ENCODE data around the gene CBFA2T3.

Gene CBFA2T3

DNA sequence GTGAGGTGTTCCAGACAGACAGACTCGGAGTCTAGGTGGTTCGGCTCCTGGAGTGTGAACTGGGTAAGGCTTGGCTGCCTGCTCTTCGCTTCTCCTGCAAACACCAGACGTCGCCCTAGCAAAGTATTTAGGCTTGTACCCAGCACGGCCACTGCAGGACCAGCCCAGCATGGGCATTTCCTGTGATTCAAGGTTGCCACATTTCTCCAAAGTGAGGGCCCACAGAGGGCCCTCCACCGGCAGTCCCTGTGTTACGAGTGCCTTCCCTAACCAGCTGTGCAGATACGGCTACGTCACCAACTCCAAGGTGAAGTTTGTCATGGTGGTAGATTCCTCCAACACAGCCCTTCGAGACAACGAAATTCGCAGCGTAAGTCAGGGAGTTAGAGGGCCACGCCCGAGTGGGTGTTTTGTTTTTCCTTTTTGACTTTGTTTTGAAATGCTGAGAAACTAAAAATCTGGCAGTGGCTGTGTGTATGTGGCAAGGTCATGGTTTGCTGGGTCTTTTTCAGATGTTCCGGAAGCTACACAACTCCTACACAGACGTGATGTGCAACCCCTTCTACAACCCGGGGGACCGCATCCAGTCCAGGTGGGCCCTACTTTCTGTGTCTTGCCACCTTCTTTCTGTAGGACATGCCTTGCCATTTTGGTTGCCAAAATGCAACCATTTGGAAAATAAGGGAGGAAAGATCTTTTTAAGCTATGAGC, 117.5 kb downstream of the CBFA2T3 start:
- no peak for DNase-seq (ENCODE audit: low read depth in 2 of 2)

DNA sequence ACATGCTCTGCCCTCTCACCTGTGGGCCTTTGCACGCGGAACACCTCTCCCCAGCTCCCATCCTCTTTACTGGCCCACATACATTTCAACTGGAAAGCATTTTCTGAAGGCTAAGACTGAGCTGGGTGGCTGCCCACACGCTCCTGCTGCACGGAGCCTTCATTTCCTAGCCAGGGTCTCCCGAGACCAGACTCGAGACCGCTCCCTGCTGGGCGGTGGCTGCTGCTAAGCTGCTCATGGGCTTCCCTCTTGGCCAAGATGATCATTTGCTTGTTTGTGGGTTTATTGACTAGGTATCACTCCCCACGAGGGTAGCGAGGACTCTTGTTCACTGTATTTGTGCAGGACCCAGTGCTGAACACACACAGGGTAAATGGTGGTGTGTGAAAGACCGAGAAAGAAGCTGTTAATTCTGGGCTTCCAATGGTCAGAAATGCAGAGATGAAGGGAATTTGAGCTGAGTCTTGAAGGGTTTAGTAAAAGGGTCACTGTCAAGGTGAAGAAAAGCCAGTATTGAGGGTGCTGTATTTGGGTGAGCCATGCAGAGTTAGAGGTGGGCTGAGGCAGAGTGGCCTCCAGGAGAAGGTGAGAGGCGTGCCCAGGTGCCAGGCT, 119.2 kb downstream of the CBFA2T3 start:
- DNase-seq (ENCODE audit: low read depth in 2 of 2), result peak; percentile 38 to 52

DNA sequence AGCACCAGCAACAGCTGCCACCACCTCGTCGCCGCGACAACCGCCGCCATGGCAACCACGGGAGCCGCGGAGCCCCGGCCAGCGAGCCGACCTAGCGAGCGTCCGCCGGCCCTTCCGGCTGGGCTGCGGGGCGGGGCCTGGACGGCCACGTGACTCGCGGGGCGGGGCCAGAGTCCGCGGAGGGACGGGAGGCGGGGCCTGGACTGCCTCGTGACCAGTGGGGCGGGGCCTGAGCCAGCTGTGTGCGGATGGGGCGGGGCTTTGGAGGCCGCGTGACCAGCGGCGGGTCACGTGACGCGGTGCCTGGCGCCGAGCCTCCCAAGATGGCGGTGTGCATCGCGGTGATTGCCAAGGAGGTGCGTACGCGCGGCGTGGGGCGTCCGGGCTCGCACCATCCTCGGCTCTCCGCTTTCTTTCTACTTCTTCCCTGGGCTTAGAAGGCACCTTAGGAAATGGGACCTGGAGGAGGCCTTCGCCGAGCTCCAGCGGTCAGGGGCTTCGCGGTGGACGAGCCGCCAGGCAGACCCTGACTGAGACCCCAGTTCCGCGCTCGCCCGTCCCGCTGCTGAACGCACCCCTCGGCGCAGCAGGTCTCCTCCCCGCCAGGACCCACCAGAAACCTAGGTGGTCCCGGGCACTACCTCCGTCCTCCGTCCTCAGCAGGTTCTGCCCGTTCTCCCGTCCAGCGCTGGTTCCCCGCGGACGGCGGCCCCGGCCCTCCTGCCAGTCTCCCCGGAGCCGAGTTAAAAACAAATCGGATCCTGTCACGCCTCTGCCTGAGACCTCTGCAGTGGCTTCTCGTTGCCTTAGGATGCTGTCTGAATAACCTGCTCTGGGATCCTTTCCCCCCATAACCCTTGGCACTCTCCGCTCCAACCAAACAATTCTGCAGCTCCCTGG, 119.9 kb downstream of the CBFA2T3 start, which contains the start of the genes GALNS and TRAPPC2L:
TSS of gene GALNS (minus strand) at position 120 of the 900 bp plus-strand sequence. CDS start at position 50, 70 bp downstream.
TSS of gene TRAPPC2L (plus strand) at position 300 of the 900 bp plus-strand sequence. CDS start at position 324, 24 bp downstream.
- peak; percentile 99 for DNase-seq (ENCODE audit: low read depth in 2 of 2)

DNA sequence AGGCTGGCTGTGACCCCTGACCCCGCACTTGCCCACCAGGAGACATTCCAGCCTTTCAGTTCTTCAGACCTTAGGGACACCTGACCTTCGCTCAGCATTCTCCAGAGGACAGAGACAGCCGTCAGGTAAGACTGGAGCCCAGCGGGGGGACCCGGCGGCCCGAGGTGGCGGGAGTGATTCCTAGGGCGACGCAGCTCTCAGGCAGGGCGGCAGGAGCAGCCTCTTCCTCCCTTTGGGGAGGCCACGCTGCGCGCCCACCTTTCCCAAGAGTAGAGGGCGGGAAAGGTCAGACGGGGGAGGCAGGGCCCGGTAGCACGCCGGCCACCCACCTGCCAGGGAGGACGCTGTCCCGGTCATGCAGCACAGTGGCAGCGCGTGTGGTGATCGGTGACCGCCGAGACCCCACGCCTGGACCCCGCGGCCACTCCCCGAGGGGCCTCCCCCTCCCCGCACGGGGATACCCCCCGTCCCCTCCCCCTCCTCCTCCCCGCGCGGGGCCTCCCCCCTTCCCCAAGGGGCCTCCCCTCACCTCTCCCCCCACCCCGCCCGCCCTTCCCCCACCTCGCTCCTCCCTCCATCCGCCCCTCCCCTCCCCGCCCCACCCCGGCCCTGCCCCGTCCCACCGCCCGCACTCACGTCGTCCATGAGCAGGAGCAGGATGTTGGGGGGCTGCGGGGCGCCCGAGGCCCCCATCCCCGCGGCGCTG, 120.7 kb downstream of the CBFA2T3 start:
- no peak for DNase-seq (ENCODE audit: low read depth in 2 of 2)

DNA sequence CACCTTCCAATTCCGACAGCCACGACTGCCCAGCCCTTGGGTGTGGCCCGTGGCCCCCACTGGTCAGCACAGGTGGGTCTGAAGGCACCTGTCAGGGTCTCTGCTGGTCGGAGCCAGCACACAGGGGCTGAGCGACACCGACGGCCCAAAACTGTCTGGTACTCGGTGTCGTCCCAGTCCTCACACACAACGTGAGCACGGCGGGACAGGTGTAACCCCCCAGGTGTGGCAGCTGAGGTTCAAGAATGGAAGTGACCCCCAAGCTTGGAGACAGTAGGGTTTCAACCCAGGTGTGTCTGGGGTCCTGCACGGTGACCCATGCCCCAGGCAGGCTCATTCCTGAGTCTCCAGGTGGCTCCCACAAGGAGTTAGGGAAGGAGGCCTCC, 121.3 kb downstream of the CBFA2T3 start:
- no peak for DNase-seq (ENCODE audit: low read depth in 2 of 2)

DNA sequence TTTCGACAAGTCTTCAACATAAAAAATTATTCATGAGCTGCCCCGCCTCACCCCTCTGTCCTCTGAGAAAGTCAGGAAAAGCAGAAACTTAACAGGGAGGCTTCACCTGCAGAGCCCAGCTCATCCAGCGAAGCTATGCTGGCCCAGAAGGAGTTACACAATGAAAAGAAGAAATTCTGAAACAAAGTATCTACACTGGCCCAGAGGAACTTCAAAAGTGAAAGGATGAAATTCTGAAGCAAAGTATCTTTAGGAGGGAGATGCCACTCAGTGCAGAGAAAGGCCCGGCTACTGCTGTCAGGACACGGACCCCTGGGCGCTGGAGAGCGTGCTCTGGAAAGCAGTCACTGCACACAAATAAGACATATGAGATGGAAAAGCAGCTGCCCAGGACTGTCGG, 121.8 kb downstream of the CBFA2T3 start:
- DNase-seq (ENCODE audit: low read depth in 2 of 2), result no peak

DNA sequence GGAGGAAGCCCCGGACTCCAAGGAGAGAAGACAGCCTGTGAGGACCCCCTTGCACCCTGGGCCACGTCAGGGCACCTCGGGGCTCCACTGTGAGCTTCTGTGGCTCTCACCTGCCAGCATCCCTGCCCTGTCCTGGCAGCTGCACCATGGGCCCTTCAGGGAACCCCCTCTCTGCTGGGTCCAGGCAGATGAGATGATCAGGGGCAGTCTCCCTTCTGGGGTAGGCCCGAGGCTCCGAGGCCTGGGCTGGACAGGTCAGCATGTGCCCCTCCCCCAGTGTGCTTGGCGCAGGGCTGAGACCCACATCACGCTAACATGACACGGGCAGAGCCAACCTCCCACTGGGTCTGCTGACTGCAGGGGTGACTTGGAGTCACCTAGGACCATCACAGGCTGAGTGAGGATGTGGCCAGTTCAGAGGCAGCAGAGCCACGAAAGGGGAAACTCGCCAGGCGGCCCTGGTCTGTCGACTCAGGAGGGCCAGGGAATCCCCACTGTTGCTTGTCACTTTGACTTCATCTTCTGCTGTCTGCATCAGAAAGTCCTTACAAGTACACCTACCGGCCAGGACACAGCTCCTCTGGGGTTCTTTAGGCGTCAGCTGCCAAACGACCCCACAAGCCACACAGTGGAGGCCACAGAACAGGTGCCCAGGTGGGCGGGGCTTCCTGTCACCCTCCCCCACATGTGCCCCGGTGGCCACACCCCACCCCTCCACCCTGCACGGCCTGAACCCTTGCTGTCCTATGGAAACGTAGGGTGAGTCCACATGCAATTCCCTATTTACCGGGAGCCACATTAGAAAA, 122.5 kb downstream of the CBFA2T3 start:
- DNase-seq (ENCODE audit: low read depth in 2 of 2), result no peak

DNA sequence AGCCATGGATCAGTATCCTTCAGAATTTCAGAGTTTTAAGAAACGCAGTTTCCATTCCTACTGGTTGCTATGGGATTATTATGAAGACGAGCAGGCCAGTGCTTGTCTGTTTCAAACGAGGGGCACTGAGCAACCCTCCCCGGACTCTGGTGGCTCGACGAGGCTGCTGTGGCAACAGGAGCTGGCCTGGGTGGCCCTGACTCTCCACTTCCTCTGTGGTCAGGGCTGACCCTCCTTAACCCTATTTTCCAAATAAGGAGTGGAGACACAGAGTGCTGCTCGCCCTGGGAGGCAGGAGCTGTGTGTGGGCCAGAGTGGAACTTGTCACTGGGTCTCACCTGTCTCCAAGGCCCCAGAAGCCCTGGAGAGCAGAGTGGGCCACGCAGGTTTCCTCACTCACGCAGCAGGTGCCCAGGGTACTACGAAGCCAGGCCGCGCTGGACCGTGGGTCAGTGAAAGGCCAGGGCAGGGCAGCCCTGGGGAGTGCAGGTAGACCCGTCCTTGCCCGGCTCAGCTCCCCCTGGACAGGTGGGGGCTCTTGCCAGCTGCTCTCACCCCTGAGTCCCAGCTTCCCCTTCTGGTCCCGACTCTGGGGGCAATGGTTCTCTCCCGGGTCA, 123.6 kb downstream of the CBFA2T3 start:
- DNase-seq (ENCODE audit: low read depth in 2 of 2), result no peak

DNA sequence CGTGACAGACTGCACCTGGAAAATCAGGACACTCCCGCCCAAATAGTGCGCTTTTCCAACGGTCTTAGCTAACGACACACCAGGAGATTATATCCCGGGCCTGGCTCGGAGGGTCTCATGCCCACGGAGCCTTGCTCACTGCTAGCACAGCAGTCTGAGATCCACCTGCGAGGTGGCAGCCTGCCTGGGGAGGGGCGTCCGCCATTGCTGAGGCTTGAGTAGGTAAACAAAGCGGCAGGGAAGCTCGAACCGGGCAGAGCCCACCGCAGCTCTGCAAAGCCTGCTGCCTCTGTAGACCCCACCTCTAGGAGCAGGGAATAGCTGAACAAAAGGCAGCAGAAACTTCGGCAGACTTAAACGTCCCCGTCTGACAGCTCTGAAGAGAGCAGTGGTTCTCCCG, 125.4 kb downstream of the CBFA2T3 start:
- DNase-seq (ENCODE audit: low read depth in 2 of 2), result no peak

DNA sequence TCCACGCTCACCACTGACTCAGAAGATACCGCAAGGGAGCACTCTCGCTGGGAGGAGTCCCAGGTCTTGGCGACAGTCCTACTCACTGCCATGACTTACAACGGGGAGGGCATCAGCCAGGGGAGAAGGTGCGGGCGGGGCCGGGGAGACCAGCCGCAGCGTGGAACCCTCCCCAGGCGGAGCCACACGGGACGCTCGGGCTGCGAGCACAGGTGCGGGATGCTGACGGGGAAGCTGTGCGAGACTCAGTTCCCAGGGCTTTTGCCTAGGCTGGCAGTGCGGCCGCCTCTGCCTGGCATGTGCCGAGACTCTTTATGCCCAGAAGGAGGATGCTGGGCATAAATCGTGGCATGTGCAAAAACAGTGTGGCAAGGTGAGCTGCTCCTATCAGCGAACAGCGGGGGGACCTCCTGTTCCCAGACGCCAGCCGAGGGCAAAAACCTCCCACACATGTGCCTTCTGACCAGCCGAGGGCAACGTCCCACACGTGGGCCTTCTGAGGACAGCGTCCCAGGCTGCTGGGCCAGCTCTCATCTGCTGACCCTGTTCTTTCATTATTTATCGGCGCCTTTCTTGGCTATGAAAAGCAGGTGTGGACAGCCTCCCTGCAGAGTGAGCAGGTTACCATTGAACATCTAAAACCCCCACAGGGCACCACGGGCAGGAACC, 126.3 kb downstream of the CBFA2T3 start:
- DNase-seq (ENCODE audit: low read depth in 2 of 2), result no peak

DNA sequence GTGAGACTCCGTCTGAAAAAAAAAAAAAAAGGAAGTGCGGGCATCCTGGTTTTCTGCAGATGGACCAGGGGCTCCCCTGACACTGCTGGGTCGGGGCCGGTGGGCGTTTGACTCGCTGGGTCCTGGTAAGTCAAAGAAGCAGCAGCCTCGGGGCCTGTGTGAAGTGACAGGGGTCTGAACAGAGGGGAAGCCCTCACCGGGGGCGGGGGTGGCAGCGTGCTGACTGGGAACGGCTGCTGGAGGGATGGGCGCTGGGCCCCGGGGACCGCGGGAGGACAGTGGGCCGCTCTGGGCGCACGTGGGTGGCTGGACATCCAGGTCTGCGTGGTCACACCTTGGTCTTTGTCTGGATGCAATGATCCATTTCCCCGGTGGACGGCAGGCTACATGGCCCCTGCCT, 128.4 kb downstream of the CBFA2T3 start:
- DNase-seq (ENCODE audit: low read depth in 2 of 2), result no peak

DNA sequence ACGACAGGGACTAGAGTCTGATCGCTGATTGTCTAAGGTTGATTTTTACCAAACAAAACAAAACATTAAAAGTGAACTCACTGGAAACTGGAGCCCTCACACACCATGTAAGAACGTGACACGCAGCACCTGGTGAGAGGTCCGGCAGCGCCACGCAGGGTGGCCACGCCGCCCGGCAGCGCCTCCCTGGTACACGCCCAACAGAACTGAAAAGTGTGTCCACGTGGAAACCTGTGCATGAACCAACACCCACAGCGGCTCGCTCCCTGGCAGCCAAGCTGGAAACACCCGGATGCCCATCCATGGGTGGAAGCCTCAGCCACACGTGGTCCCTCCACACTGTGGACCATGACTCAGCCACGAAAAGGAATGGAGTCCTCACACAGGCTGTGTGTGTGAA, 129.4 kb downstream of the CBFA2T3 start:
- DNase-seq (ENCODE audit: low read depth in 2 of 2), result no peak

DNA sequence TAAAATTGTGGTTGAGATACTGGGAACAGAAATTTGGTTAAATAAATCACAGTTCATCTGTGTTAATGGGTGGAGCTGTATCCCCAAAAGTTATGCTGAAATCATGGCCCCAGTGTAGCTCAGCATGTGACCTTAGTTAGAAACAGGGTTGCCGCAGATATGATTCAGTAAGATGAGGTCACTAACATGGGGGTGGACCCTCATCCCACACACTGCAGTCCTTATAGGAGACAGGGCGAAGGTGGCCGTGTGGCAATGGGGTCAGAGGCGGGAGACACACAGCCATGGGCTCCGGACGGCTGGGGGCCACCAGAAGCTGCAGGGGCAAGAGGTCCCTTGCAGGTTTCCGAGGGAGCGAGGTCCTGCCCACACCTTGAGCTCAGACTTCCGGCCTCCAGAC, 130.9 kb downstream of the CBFA2T3 start:
- no peak for DNase-seq (ENCODE audit: low read depth in 2 of 2)

DNA sequence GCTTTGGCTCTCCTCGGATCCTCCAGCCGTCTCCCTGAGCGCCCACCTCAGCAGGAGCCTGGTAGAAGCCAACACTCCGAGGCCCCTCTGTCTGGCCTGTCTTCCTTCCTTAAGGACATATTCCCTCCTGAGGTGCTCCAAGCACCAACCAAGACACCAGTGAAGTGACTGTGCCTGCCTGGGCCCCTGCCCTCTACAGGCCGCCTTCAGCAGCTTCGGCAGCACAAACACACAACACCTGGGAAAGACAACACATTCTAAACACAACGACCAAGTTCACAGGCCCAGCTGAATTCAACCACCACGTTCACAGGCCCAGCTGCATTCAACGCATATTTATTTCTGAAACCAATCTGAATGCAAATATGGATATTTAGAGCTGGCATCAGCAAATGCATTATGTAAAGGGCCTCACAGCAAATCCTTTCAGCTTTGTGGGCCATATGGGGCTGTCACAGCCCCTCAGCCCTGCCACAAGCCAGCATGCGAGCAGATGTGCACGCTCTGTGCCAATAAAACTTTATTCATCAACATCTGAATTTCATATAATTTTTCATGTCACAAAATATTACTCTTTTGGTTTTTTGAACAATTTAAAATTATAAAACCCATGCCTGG, 132.5 kb downstream of the CBFA2T3 start:
- no peak for DNase-seq (ENCODE audit: low read depth in 2 of 2)

DNA sequence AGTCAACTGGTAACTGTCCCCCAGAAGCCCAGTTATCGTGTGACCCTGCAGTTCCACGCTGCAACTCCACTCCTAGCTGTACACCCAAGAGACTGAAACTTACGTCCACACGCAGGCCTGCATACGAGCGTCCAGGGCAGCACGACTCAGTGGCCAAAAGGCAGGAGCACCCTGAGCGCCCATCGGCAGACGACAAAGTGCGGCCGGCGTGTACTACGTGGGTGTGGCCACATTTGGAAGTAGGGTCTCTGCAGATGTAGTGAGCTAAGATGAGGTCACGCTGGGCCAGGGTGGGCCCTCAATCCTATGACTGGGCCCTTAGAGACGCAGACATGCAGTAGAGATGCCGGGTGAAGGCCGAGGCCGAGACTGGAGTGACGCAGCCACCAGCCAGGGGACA, 133.8 kb downstream of the CBFA2T3 start:
- DNase-seq (ENCODE audit: low read depth in 2 of 2), result no peak

DNA sequence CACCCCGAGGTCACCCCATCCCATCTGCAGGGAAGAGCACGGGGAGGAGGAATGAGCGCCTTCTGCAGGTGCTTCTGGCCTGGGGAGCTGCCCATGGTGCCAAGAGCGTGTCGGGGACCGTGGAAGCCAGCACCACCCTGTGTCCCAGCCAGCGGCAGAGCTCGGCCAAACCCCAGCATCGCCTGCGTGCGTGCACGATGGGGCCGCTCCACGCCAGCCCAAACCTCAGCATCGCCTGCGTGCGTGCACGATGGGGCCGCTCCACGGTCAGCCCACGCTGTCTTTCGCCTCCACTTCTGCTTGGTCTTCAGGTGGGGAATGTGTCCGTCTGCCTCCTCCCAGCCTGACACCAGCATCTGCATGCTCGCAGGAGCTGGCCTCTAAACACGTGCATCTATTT, 134.2 kb downstream of the CBFA2T3 start:
- DNase-seq (ENCODE audit: low read depth in 2 of 2), result no peak

DNA sequence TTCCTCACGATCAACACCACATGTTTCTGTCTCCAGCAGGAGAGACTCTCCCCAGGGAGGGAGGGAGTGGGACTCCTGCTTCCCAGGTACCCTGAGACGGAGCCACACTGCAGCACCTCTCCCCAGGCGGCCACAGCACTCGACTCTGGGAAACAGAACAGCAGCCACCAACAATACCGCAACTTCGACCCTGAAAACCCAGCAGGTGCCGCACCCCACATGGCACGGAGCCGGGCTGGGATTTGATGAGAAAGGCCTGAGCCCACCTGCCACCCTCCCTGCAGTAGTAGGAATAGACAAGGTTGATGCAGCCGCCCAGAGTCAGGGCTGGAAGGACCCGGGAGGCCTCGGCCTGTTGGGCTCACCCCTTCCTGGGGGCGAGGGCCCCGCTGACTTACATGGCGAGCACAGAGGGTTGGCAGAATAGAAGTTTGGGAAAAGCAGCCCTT, 134.7 kb downstream of the CBFA2T3 start:
- no peak for DNase-seq (ENCODE audit: low read depth in 2 of 2)

DNA sequence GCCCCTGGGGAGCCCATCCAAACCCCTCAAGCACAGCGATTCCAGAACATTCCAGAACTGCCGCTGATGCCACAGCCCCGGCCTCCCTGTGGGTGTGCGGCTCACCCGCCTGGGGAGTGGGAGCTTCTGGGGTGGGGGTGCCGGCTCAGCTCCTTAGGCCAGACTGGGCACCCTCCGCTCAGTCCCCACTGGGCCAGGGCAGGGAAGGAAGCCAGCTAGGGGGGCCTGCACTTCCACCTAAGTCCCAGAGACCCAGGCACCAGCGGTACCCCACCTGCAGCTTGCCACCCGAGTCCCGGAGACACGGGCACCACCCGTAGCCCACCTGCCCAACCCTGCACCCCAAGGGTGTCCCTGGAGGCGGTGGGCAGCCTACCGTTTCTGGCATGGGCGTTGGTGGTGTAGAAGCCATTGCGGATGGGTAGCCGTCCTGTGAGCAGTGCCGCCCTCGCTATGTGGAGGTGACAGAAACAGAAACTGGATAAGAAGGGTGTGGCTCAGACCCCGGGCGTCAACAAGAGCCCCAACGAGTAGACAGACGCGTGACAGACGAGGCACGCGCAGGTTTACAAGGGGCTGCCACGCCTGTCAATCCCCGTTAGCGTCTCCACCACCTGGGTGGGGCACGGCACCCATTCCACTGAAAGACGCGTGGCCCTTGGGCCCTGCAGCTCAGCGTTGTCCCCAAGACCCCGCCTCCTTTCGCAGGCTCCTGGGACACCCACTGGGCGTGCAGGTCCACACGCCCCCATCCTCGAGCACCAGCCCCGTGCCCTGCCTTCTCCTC, 135.3 kb downstream of the CBFA2T3 start:
- DNase-seq (ENCODE audit: low read depth in 2 of 2), result no peak
